HG03066 (cell line): ENCODE results near the gene NDUFA11.

ENCODE experiments used
- ATAC-seq: cut with Tn5 transposase; IDR thresholded peaks from one replicate; pipeline ENCODE4 v1.9.1; 2021; ENCODE audit warnings: low read depth; ENCODE audit not compliant: unreplicated experiment

The NDUFA11 gene

GRCh38 chr19:5932609-5933262 lies 29.1 kb upstream of the NDUFA11 start:
- no peak for ATAC-seq

GRCh38 chr19:5932146-5932545 lies 28.6 kb upstream of the NDUFA11 start:
- ATAC-seq: no peak

GRCh38 chr19:5931251-5931650 lies 27.7 kb upstream of the NDUFA11 start:
- ATAC-seq: no peak

DNA sequence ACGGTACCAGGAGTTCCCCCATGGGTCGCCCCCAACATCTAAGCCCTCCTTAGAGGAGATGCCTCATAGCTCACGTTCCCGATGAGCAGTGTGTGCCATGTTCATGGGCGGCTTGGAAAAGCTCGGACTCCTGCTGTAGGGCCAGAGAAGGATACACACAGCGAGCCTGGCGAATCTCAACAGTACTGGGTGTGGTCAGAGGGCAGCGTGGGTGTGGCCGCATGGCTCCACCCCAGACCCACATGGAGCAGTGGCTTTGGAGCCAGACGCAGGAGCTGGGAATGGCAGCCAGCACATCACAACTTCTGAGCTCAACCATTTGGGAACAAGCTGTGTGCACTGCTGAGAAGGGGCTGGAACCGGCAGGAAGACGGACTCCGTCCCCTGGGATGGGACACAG lies 26.0 kb upstream of the NDUFA11 start:
- ATAC-seq: no peak

GRCh38 chr19:5929179-5929578 lies 25.6 kb upstream of the NDUFA11 start:
- ATAC-seq: no peak

DNA sequence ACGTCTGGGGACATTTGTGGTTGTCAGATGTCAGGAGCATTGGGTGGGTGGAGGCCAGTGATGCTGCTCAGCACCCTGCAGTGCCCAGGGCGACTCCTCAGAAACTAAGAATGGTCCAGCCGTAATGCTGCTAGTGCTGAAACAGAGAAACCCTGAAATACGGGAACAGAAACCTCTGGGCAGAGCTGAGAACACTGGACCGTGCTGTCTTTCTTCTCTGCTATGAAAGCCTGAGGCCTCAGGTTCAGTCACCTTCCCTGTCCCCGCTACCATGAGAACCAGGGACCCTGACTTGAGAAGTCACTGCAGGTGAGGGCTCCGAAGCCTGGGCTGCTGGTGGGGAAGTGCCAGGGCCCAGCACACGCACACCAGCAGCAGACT lies 23.8 kb upstream of the NDUFA11 start:
- no peak for ATAC-seq

GRCh38 chr19:5926641-5927440 lies 23.3 kb upstream of the NDUFA11 start:
- no peak for ATAC-seq

- no peak for ATAC-seq
Measured at GRCh38 chr19:5925830-5926427, 22.3 kb upstream of the NDUFA11 start.

GRCh38 chr19:5923356-5923755 lies 19.8 kb upstream of the NDUFA11 start:
- no peak for ATAC-seq

- no peak for ATAC-seq
Measured at GRCh38 chr19:5922161-5922545, 18.6 kb upstream of the NDUFA11 start.

- no peak for ATAC-seq
Measured at GRCh38 chr19:5921516-5922160, 18.0 kb upstream of the NDUFA11 start.

DNA sequence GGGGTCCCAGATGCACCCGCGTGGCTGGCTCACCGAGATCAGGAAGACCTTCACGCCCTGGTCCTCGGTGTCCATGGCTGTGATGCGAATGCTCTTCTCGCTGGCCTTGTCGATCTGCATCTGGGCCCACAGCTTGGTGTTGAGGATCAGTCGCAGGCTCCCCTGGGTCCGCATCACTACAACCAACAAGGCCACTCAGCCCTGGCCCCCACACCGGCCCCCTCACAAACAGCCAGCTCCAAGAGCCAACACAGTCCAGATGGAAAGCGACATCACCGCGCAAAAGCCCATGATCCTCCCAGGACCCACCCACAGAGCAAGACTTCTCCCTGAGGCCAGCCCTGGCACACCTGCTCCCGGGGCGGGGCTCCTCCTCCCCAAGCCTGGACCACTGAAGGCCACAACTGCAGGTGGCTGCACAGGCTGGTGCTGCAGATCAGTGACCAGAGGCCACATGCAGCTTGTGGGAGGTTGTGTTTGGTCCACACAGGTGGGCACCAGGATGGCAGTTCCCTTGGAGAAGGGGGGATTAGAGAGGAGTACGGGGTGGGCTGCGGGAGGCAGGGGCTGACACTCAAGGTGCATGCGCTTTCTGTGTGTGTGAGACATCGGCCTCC lies 15.0 kb upstream of the NDUFA11 start:
- ATAC-seq: no peak

DNA sequence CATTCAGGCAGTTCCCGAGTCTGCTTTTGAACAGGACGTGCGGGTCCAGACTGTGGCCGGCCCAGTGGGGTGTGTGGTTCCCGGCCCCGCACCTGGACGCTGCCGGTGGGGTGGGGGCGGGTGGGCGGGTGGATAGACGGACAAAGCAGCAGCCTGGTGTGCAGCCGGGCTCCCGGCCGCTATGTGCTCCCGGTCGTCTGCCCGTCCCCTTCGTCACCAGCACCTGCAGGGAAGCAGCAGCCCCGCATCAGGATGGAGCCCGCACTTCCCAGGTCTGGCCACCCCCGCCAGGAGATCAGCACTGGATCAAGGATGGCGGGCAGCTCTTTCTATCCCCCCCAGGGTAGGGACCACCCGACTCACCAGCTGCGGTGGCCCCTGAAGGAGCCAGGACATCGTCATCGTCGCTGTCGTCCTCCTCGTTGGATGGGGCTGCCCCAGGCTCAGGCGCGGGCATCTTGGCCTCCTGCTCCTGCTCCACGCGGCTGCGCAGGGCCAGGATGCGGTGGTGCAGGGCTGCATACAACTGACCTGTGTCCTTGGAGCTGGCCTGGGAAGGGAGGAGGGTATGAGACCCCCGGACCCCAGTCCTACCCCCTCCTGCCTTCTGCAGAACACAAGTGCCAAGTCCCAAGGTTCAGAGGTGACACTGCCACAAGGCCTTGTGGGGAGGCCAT lies 14.0 kb upstream of the NDUFA11 start:
- no peak for ATAC-seq

- no peak for ATAC-seq
Measured at GRCh38 chr19:5916181-5916708, 12.7 kb upstream of the NDUFA11 start.

GRCh38 chr19:5915782-5916165 lies 12.2 kb upstream of the NDUFA11 start:
- ATAC-seq: no peak

GRCh38 chr19:5914946-5915781 lies 11.6 kb upstream of the NDUFA11 start:
- ATAC-seq: no peak

GRCh38 chr19:5914358-5914774 lies 10.8 kb upstream of the NDUFA11 start:
- no peak for ATAC-seq

GRCh38 chr19:5913739-5914357 lies 10.3 kb upstream of the NDUFA11 start, which contains the start of gene CAPS:
CAPS (plus strand) TSS chr19:5914254; CDS start chr19:5914407, 153 bp downstream.
- no peak for ATAC-seq

GRCh38 chr19:5911366-5911765 lies 7.8 kb upstream of the NDUFA11 start:
- ATAC-seq: no peak
